Stimulated activated CD4-positive, alpha-beta T cell treated with anti-CD3 and anti-CD28 coated beads, Interleukin-4, amount 100 ng/mL, for 1 hour (primary cell): Measurements from ENCODE around the gene NCAM1.
"Not testable (repeated sequence)": the region's sequence is repeated elsewhere in the genome, so short reads cannot be mapped to it uniquely, and the experiment has no call there.

Source experiments
- DNase-seq: peaks from one replicate; pipeline ENCODE4 v3.0.0-alpha.2; 2020

NCAM1 gene

GRCh38 chr11:113286009-113286408 lies 324.8 kb downstream of the NCAM1 start:
- DNase-seq = no peak

DNA sequence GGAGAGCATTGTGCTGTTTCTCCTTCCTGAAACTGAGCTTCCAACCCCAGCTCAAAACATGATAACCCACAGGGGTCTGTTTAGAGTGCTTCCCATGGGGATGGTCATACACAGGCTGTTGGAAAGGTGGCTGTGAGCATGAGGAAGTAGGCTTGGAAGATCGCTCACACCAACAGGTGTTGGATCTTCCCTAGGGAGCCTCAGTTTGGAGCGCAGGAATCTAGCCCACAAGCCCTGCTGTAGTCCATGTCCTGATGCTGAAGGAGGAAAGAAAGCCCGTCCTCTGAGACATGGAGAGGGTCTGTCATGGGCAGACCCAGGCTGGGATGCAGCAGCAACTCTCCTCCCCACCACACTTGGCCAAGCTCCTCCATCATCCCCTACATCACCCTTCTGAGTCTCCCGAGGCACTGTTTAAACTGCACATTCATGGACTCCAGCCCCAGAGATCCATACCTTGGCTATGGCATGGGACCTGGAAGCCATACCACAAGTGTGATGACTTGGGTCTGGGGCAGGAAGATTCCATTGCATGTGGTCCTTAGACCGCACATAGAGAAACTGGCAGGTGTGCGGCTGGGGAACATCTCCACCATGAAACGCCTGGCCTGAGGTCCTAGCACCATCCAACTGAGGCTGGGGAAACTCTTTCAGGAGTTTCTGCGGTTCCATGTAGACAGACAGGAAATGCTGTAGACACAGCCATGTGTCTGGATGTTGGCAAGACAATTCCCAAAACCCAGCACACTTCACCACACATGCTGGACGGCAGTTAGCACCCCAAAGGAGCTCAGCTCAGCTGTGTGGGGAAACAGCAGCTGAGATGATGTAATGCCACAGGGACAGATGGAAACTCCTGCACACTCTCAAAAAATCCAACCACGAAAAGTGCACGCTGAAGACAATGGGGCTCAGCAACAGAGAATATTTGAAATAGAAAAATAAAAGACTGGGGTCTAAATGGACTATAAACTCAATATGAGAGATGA lies 325.6 kb downstream of the NCAM1 start:
- DNase-seq = no peak

DNA sequence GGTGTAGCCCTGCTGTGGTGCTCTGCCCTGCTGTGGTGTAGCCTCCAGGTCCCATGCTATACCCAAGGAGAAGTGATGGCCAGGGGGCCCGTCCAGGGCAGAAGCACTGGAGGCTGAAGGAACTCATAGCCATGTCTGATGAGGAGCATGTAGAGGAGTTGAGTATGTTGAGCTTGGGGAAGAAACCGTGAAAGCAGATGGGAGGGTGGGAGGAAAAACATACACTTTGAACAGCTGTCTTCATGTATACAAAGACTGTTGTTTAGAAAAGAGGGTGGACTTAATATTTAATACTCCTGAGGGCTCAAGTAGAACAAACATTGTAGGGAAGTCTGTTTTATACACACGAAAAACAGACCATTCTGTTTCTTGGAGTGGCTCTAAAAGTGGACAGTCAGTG lies 326.6 kb downstream of the NCAM1 start:
- no peak for DNase-seq

DNA sequence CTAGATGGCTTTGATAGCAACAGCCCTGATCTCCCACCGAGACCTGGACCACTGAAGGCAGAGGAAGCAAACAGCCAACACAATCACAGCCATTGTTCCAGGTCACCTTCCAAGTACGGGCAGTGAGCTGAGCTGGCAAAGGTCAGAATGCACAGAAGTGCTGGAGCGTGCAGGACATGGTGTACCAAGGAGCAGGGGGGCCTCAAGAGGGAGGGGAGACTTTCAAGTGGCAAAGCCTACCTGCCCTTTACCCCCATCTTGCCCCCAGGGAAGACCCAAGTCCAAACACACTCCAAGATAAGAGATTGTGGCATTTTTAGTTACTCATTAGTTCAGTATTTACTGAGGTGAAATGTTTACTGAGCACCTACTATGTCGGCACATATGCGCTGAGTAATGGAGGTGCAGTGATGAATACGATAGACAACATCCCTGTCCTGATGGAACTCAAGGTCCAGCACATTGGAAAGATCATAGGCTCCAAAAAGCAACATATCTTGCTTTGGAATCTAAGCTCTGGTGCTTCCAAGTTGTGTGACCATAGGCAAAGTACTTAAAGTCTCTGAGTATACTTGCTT lies 327.2 kb downstream of the NCAM1 start:
- DNase-seq = no peak

DNA sequence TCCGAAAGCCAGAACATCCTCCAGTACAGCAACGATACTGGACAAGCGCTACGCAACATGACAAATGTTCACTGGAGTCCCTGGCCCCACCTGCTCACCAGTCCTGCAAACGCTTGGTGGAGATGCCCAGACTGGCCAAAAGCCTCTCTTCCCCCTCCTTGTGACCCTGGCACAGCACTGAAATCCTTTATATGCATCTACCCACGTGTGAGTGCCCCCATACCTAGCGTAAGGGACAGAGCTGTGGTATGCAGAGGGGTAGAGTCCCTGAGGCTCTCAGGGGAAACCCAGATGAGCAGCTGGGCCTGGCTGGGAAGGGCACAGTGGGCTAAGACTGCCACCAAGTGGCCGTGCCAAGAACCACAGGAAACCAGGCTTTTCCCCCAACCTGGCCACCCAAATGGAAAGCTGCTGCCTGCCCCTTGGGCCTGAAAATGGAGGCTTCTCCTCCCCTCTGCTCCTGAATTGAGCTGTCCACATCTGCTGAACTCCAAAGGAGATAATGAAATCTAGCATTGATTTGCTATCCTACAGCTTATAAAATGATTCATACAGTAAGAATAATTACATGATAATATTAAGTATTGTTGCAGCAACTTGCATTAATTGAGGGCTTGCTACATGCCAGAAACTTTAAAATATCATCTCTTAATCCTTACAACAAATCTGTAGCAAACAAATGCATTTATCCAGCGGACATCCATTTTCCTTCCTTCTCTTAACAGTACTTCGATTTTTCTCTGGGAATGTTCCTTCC lies 328.4 kb downstream of the NCAM1 start:
- peak; percentile 67 for DNase-seq

DNA sequence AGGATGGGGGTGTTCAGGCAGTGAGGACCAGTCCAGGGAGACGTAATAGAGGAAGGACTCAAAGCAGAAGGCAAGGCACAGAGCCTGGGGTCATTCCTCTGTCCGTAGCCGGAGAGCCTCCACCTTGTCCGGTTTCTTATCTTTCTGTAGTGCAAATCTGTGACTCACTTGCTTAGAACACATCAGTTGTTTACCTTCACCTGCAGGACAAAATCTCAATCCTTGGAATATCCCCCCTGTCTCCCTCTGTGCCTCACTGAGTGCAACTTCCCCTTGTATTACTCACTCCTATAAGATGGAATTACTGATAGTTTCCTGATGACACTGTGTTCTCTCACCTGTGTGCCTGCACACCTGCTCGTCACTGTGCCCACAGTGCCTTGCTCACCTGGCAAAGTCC lies 332.7 kb downstream of the NCAM1 start:
- no peak for DNase-seq

- no peak for DNase-seq
Measured at GRCh38 chr11:113295993-113296392, 334.8 kb downstream of the NCAM1 start.

DNA sequence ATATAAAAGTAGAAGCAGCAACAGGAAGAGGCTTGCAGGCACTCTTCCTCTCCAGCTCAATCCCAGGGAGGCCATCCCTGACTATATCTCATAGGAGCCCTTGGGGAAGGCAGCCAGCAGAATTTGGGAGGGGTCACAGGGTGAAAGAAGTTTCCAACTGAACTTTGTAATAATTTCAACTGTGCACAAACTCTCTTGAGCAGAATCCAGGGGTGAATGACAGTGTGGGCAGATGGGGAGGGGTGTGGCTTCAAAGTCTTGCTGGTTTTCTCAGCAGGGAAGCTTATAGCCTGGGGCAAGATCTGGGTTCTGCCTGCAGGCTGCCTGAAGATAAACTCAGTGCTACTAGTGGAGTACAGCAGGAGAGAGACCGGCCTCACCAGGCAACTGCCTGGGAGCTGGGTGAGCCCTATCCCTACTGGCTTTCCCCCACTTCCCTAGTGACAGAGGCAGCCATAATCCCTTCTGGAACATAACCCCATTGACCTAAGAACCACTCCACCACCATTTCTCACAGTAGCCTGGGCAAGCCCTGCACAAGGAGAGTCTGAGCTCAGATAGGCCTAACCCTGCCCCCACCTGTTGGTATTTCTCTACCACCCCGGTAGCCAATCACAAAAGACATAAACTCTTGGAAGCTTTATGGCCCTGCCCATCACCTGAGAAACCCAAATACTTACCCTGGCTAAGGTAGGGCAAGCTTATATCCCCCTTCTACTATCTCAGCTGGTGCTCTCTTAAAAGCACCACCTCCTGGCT lies 335.4 kb downstream of the NCAM1 start:
- DNase-seq = no peak

DNA sequence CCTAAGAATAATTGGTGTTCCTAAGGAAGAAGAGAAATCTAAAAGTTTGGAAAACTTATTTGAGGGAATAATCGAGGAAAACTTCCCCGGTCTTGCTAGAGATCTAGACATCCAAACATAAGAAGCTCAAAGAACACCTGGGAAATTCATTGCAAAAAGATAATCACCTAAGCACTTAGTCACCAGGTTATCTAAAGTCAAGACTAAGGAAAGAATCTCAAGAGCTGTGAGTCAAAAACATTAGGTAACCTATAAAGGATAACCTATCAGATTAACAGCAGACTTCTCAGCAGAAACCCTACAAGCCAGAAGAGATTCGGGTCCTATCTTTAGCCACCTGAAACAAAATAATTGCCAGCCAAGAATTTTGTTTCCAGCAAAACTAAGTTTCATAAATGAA lies 337.3 kb downstream of the NCAM1 start:
- not testable (repeated sequence) for DNase-seq

DNA sequence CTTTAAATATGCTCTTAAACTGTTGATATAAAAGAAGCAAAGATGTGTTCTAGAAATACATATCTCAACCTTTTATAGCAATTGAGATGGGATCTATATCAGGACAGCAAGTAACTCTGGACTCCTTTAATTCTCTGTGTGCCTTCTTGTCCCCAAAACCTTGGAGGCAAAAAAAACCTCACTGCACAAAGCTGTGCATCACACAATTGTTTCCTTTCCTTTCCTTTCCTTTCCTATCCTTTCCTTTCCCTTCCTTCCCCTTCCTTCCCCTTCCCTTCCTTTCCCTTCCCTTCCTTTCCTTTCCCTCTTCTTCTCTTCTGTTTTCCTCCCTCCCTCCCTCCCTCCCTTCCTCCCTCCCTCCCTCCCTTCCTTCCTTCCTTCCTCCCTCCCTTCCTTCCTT lies 343.7 kb downstream of the NCAM1 start:
- DNase-seq = no peak

DNA sequence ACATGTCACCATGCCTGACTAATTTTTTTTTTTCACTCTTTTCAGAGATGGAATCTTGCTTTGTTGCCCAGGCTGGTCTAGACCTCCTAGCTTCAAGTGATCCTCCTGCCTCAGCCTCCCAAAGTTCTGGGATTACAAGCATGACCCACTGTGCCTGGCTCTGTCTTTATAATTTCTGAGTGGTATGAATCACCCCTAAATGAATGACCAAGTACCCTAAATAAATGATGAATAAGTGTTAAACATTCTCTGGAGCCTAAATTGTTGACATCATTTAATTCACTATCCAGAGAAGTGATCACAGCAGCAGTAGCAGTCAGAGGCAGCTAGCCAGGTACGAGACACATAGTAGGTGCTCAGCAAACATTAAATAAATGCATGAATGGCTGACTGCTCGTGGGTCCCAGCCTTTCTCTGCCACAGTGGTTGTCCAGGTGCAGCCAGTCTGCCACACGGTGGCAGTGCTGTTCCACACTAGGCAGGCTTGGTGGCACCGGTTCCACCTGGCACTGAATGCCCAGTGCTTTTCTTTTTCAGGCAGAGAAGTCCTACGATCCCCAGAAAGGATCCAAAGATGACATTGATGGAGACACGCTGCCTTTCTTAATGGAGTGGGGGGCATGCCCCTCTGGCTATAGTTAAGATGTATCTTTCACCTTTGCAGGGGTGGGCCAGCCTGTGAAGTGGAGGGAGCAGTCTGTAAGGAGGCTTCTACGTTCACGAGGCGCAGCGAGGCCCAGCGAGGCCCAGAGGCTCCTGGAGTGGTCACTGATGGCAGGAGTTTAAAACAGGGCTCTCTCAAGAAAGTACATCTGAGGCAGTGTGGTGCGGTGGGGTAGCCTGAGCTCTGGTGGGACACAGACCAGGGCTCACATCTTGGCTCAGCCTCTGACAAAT lies 344.5 kb downstream of the NCAM1 start:
- peak; percentile 73 for DNase-seq

DNA sequence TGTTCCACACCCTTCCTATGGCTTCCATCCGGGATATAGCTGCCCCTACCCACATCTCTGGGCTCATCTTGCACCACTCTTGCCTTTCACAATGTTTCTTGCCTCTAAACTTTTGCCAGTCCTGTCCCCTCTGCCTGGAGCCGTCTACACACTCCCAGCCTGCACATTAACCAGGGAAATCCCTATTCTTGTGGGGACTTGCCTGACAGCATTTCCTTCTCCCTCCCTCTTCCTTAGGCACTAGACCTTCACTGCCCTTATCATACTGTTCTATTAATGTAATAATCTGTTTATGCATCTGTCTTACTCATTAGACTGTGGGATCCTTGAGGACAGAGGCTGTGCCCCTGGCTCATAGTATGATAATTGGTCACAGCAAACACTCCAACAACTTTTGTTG lies 347.4 kb downstream of the NCAM1 start:
- DNase-seq = no peak

- DNase-seq = no peak
Measured at GRCh38 chr11:113311536-113311935, 350.3 kb downstream of the NCAM1 start.

DNA sequence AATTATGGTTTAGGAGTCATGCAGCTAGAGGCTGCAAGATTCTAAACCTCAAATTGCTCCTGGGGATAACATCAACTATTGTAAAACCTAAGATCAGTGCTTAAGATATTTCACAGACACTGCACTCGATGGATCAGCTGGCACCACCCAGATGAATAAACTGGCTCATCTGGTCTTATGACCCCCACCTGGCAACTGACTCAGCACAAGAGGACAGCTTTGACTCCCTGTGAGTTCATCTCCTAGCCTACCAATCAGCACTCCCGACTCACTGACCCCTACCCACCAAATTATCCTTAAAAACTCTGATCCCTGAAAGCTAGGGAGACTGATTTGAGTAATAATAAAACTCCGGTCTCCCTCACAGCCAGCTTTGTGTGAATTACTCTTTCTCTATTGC lies 352.4 kb downstream of the NCAM1 start:
- no peak for DNase-seq

DNA sequence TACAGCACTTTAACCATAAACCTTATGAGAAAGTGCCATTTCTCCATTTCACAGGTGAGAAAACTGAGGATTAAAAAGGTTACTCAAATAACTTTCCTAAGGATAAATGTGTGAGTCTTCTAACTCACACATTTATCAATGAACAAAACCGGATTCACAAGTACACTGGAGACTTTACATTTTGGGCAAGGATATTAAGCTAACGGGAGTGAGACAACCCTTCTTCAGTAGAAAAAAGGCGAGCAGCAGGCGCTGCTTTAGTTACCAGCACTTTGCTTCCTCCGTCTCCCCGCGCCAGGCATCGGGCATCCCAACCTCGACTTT lies 352.8 kb downstream of the NCAM1 start:
- no peak for DNase-seq

DNA sequence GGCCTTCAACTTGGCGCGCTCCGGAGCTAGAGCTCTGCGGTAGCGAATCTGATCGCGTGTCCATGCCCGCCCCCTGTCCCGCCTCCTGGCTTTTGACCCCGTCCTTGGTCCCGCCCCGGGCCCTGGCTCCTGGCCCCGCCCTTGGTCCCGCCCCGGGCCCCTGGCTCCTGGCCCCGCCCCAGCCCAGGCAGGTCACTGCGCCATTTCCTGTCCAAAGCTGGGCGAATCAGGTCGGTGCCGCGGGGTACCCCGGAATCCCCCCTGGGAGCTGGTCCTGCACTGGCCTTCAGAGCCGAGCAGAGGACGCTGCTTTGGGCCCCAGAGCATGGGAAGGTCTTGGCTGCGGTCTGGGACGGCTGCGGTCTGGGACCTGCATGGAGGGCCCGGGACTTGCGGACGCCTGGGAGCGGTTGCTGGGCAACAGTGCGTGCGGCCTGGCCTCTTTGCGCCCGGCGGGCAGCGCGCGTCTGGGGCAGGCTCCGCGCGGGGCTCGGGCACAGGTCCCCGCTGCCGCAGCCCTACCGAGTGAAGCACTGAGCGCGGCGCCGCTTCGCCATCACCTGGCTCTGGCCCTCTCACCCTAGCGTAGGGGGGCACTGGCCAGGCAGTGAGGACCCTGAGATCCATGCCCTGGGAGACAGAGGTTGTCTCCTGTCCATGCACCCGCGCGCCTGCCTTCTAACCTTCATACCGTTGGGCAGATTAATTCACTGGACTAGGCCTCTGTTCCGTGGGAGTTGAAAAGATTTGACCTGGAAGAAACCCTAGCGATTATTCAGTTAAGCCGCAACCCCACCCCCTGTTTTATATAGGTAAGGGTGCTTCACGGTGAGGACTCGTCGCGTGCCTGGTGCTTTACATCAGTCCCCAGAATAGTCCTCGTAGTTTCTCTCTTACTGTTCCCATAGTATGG lies 353.4 kb downstream of the NCAM1 start, which contains the start of gene TTC12:
Gene TTC12, plus strand, starts transcription at position 195 of the 913 bp plus-strand sequence. CDS start 1,675 bp downstream, outside the sequence.
- peak; percentile 93 for DNase-seq

- no peak for DNase-seq
Measured at GRCh38 chr11:113315811-113316210, 354.6 kb downstream of the NCAM1 start.

GRCh38 chr11:113316256-113316655 lies 355.0 kb downstream of the NCAM1 start:
- no peak for DNase-seq

- DNase-seq = no peak
Measured at GRCh38 chr11:113317339-113317738, 356.1 kb downstream of the NCAM1 start.

DNA sequence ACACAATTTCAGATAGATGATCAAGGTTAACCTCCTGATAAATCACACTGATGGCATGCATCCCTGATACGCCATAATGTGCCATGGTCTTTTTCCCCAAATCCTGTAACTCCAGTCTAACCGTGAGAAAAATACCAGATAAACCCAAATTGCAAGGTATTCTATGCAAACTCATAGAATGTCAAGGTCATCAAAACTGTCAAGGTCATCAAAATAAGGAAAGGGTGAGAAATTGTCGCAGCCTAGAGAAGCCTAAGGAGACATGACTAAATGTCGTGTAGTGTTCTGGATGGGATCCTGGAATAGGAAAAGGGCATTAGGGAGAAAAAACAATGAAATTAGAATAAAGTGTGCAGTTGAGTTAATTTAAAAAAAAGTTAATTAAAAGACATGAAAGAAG lies 357.9 kb downstream of the NCAM1 start:
- no peak for DNase-seq

GRCh38 chr11:113322158-113322557 lies 360.9 kb downstream of the NCAM1 start:
- no peak for DNase-seq
